ENCODE measurements around the gene SV2B. TPM values are rescaled to one million over a fixed set of nuclear protein-coding genes. Genes with fewer than 3 reads are reported as not detected.

Gene SV2B
- total and polyA plus RNA-seq, 3 donors from 2014 or later = 1.6 to 1.7 (median 1.7) TPM

DNA sequence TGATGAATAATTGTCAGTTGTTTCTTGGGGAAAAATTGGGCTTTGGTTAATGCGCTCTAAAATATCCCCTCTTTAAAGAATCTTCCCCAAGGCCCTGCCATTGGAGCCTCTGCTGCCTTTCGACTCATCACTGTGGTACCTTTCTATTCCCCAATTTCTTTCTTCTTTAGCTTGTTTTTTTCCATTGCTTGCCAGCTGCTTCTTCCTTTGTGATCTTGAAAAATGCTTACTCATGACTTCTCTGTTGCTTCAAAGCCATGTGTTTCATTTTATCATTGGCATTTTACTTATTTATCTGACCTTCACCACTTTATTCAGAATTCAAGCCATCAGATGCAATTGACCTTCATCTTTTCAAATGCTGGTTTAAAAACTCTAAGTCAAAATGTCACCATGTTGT lies 84.4 kb downstream of the SV2B start:
- DNase-seq = no peak
- Histone ChIP-seq H3K27ac (no peak overlapping the region), H3K27me3 (no peaks in the 10 kb centered on the region), H3K4me1 (no peaks in the 10 kb centered on the region), H3K36me3 (ENCODE audit: low read depth, missing control alignments) (no peaks in the 10 kb centered on the region), H3K4me3 (no peak overlapping the region), H3K9me3 (no peaks in the 10 kb centered on the region)
- TF ChIP-seq POLR2A (IDR thresholded peaks at IDR 0.05) (no peak), CTCF (IDR thresholded peaks at IDR 0.05) (no peak)
- 86 to 90% methylated on average over 2 of the region's 2 CpGs for WGBS, 2 donors
- intact Hi-C loops (cut with DNase I; ENCODE audit: low total_unique reads) = no loop called here

GRCh38 chr15:91186904-91187656 lies 87.0 kb downstream of the SV2B start:
- Histone ChIP-seq H3K9me3 (no peaks in the 10 kb centered on the region), H3K36me3 (ENCODE audit: low read depth, missing control alignments) (no peaks in the 10 kb centered on the region)
- 44 to 52% methylated on average over 6 of the region's 6 CpGs for WGBS, 2 donors

GRCh38 chr15:91192285-91192684 lies 92.2 kb downstream of the SV2B start:
- H3K4me1 ChIP-seq = no peaks in the 10 kb centered on the region
- H3K27ac ChIP-seq = no peak overlapping the region
- TF ChIP-seq POLR2A (IDR thresholded peaks at IDR 0.05) (no peak), CTCF (IDR thresholded peaks at IDR 0.05) (no peak)
- H3K9me3 ChIP-seq = no peaks in the 10 kb centered on the region
- no peak overlapping the region for H3K4me3 ChIP-seq
- H3K27me3 ChIP-seq = no peaks in the 10 kb centered on the region
- DNase-seq = no peak
- H3K36me3 ChIP-seq (ENCODE audit: low read depth, missing control alignments) = no peaks in the 10 kb centered on the region
- WGBS, 2 donors = 78% methylated on average over 1 of the region's 1 CpG
- intact Hi-C loops (cut with DNase I; ENCODE audit: low total_unique reads) = no loop called here

More at GRCh38 chr15:91186904-91187656, 87.0 kb downstream of the SV2B start:
- Histone ChIP-seq H3K27me3 (no peaks in the 10 kb centered on the region), H3K4me3 (no peak overlapping the region), H3K27ac (no peak overlapping the region), H3K4me1 (no peaks in the 10 kb centered on the region)
- intact Hi-C loops (cut with DNase I; ENCODE audit: low total_unique reads) = no loop called here
- TF ChIP-seq POLR2A (IDR thresholded peaks at IDR 0.05) (no peak), CTCF (IDR thresholded peaks at IDR 0.05) (no peak)
- no peak for DNase-seq

DNA sequence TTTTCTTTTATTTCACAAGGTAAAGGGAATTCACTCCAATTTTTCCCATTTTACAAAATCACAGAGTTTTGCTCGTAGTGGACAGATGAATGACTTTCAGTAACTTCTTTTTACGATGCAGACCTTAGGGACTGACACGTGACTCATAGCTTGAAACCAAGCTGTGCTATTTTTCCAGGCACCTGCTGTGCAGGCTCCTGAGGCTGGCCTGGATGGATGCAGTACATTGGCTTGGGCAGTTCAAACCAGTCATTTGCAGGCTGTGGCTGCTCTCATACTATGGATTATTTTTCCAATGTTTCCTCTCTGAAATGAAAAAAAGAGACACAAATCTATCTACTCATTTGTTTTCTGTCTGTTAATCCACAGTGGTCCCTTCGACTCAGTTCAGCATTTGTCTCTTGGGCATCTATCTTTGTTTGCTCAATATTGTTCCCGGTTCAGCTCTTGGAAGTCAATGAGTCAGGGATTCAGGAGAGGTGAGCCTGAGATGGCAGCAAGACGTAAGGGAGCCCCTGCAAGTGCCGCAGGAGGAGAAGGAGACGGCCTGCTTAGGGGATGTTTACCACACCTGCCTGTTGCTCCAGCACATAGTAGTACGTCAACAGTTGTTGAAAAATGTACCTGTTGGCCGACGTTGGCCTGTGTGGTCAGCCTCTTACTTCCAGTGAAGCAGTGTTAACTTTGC lies 92.8 kb downstream of the SV2B start:
- no peaks in the 10 kb centered on the region for H3K4me1 ChIP-seq
- no peaks in the 10 kb centered on the region for H3K9me3 ChIP-seq
- H3K4me3 ChIP-seq = no peak overlapping the region
- no peak overlapping the region for H3K27ac ChIP-seq
- 81% methylated on average over 11 of the region's 11 CpGs for WGBS, 2 donors
- no peaks in the 10 kb centered on the region for H3K27me3 ChIP-seq
- intact Hi-C loops (cut with DNase I; ENCODE audit: low total_unique reads) = no loop called here
- TF ChIP-seq CTCF (IDR thresholded peaks at IDR 0.05) = no peak
- TF ChIP-seq POLR2A (IDR thresholded peaks at IDR 0.05) = no peak
- no peak for DNase-seq
- H3K36me3 ChIP-seq (ENCODE audit: low read depth, missing control alignments) = no peaks in the 10 kb centered on the region

Data from testis (tissue), 3 donors.